IMR-90 (cell line): ENCODE results near the gene NFYC.

Source experiments
- CEBPB ChIP-seq: IDR thresholded peaks from 2 replicates; pipeline ENCODE4 v1.6.1; 2012; ENCODE audit warnings: low read depth, low read length, improper control_type of control experiment
- MAFK ChIP-seq: IDR thresholded peaks from 2 replicates; pipeline ENCODE4 v1.6.1; 2012; ENCODE audit warnings: low read depth, low read length, improper control_type of control experiment
- MXI1 ChIP-seq: IDR thresholded peaks from 2 replicates; pipeline ENCODE4 v1.6.1; 2012; ENCODE audit warnings: low read depth, mild to moderate bottlenecking, low read length, moderate library complexity, borderline replicate concordance
- POLR2A ChIP-seq: IDR thresholded peaks from 2 replicates; pipeline ENCODE4 v1.6.1; 2012; ENCODE audit warnings: mild to moderate bottlenecking, low read depth, low read length
- RAD21 ChIP-seq: IDR thresholded peaks from 2 replicates; pipeline ENCODE4 v1.6.1; 2012; ENCODE audit warnings: low read length, improper control_type of control experiment
- SMC3 ChIP-seq: fragments of 150-350 bp; IDR thresholded peaks from 2 replicates; pipeline ENCODE4 v1.6.1; 2016; ENCODE audit warnings: low read depth, mild to moderate bottlenecking, antibody characterized with exemption, low read length, moderate library complexity
- TF ChIP-seq, protein P1 (sequence below): conservative IDR thresholded peaks from 2 replicates; pipeline ENCODE4 v1.5.1; 2012; ENCODE audit warnings: mild to moderate bottlenecking, low read depth, low read length, improper control_type of control experiment

DNA sequence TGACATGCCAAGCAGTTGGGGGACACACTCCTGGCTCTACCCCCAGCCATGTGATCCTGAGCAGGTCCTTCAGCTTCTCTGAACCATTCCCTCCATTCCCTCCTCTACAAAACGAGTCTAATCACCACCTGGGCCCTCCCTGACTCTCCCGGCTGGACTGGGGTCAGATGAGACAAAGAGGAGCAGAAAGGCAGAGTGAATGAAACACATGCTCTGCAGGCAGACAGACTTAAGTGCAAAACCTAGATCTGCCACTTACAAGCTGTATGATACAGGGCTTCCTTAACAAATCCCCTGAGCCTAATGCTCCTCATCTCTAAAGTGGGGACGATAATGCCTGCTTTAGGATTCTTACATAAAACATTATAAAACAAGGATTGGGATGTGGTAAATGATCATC, 43.3 kb upstream of the NFYC start:
- TF ChIP-seq POLR2A (no peak), MAFK (no peak), RAD21 (no peak), MXI1 (no peak), CEBPB (no peak), SMC3 (no peak)
- TF ChIP-seq, protein P1, sequence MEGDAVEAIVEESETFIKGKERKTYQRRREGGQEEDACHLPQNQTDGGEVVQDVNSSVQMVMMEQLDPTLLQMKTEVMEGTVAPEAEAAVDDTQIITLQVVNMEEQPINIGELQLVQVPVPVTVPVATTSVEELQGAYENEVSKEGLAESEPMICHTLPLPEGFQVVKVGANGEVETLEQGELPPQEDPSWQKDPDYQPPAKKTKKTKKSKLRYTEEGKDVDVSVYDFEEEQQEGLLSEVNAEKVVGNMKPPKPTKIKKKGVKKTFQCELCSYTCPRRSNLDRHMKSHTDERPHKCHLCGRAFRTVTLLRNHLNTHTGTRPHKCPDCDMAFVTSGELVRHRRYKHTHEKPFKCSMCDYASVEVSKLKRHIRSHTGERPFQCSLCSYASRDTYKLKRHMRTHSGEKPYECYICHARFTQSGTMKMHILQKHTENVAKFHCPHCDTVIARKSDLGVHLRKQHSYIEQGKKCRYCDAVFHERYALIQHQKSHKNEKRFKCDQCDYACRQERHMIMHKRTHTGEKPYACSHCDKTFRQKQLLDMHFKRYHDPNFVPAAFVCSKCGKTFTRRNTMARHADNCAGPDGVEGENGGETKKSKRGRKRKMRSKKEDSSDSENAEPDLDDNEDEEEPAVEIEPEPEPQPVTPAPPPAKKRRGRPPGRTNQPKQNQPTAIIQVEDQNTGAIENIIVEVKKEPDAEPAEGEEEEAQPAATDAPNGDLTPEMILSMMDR: no peak
